Lower leg skin (tissue), 4 donors: ENCODE results near the gene GPR162. TPM values are rescaled to one million over a fixed set of nuclear protein-coding genes. Genes with fewer than 3 reads are reported as not detected.

Experiments used
- DNase-seq, 2 donors: peaks; one replicate each; pipeline ENCODE4 v3.0.0-alpha.2; 2019; ENCODE audit warnings: low spot score in 2 of 2
- H3K4me3 ChIP-seq: fragments of 200-600 bp; sonication (generic); 2 replicates; pipeline ENCODE4 v1.5.1; 2017; ENCODE audit warnings: mild to moderate bottlenecking, low read depth; ENCODE audit not compliant: poor library complexity, severe bottlenecking
- CTCF ChIP-seq, 3 donors: fragments of 450-650 bp; IDR thresholded peaks; one replicate each; pipeline ENCODE4 v1.5.1; 2016; ENCODE audit warnings: antibody characterized with exemption in 3 of 3, mild to moderate bottlenecking in 3 of 3, moderate library complexity in 2 of 3
- POLR2A ChIP-seq, 2 donors: fragments of 450-650 bp; IDR thresholded peaks; one replicate each; pipeline ENCODE4 v1.6.1; 2016 to 2017; ENCODE audit warnings: antibody characterized with exemption in 2 of 2, mild to moderate bottlenecking in 1 of 2, moderate library complexity in 1 of 2
- WGBS, 2 donors: methylation state at CpG; one replicate each; pipeline ENCODE4 v1.1.5; 2018; 5-methylcytosine and 5-hydroxymethylcytosine counted together
- intact Hi-C: fragments of 100-400 bp; cut with DNase I; formaldehyde crosslinking; loops from one replicate; pipeline ENCODE4 v1.15.0; 2023; ENCODE audit warnings: low total_unique reads
- total RNA-seq, 4 donors: library from RNA; depleted of rRNA; stranded (reverse); fragments of >200 nt; gene quantifications; one replicate each; pipeline ENCODE4 v1.1.0, GENCODE V29; 2016

The GPR162 gene
- total RNA-seq, 4 donors from 2014 or later: 0.65 to 1.4 (median 1.3) TPM; not detected in 1

DNA sequence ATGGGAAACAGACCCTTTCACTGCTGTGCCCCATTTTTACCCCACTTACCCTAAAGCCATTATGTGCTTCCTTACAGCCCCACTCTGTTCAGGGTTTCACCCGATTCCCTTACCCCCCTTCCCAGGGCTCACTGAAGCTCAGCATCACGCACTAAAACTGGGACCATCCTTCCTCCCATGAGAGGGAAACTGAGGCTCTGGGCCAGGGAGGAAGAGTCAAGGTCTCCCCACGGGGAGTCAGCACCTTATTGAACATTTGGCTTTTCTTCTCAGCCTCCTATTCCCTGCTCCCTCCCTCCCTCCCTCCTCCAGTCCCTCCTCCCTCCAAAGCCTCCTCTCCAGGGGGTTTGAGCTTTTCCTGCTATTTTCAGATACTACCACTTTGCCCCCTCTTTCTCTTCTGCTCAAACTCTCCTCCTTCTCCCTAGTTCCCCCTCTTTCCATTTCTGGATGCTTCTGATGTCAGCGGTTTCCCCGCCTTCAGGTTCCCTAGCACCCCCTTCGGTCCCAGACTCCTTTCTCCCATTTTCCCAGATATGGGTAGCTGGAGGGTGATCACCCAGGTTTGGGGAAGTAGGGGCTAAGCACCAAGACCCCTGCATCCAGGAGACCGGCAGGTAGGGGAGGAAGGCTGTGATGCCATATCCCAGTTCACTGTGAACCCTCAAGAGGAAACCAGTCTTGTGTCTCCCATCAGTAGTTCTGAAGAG, 960 bp downstream of the GPR162 start:
- no peak for DNase-seq
- intact Hi-C loops: no loop called here
- no peak overlapping the region for H3K4me3 ChIP-seq
- TF ChIP-seq POLR2A (IDR thresholded peaks at IDR 0.05): no peak
- no peak for TF ChIP-seq CTCF (IDR thresholded peaks at IDR 0.05)
- 38 to 46% methylated on average over 7 of the region's 7 CpGs for WGBS, 2 donors

GRCh38 chr12:6823182-6824084, 1.8 kb downstream of the GPR162 start:
- TF ChIP-seq CTCF (IDR thresholded peaks at IDR 0.05): no peak
- DNase-seq: no peak
- intact Hi-C loops: no loop called here

DNA sequence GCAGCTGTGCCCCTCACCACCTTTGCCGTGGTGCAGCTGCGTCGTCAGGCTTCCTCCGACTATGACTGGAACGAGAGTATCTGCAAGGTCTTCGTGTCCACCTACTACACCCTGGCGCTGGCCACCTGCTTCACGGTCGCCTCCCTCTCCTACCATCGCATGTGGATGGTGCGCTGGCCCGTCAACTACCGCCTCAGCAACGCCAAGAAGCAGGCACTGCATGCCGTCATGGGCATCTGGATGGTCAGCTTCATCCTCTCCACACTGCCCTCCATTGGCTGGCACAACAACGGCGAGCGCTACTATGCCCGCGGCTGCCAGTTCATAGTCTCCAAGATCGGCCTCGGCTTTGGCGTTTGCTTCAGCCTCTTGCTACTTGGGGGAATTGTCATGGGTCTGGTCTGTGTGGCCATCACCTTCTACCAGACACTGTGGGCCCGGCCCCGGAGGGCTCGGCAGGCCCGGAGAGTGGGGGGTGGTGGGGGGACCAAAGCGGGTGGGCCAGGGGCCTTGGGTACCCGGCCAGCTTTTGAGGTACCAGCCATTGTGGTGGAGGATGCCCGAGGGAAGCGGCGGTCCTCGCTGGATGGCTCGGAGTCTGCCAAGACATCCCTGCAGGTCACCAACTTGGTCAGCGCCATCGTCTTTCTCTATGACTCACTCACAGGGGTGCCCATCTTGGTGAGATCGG, 2.6 kb downstream of the GPR162 start:
- intact Hi-C loops: no loop called here
- DNase-seq: peak in 1 of 2 donors; percentile 81
- TF ChIP-seq CTCF (IDR thresholded peaks at IDR 0.05) (no peak), POLR2A (IDR thresholded peaks at IDR 0.05) (no peak)
- 88 to 89% methylated on average over 37 of the region's 37 CpGs for WGBS, 2 donors
- H3K4me3 ChIP-seq: no peak overlapping the region

More at GRCh38 chr12:6823182-6824084, 1.8 kb downstream of the GPR162 start:
- WGBS, 2 donors: 63 to 64% methylated on average over 4 to 9 of the region's 12 CpGs
- H3K4me3 ChIP-seq: no peak overlapping the region

DNA sequence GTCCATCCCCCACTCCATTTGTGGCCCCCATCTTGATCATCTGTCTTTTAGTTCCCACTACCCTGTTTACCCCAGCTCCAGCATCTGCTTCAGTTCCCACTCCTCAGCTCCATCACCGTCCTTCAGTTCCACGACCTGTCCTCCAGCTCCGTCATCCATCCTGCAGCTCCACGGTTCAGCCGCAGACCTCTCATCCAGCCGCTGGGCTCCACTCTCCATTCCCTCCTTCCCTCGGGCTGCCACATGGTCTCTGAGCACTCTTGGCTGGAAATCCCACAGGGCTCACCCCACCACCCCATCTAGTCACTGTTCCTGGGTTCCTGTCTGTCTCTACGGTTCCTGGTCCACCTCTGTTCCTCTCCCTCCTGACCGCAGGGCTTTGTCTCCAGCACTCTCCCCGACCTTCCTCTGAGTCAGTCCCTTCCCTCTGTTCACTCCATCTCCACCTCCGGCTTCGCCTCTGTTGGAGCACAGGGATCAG, 3.3 kb downstream of the GPR162 start:
- H3K4me3 ChIP-seq: no peak overlapping the region
- DNase-seq: no peak
- 40 to 48% methylated on average over 12 of the region's 12 CpGs for WGBS, 2 donors
- intact Hi-C loops: loop anchor here (5.0 kb wide), 1 partner anchor 208 kb away; no protein-coding TSS in a partner anchor
- no peak for TF ChIP-seq CTCF (IDR thresholded peaks at IDR 0.05)
- no peak for TF ChIP-seq POLR2A (IDR thresholded peaks at IDR 0.05)

GRCh38 chr12:6825398-6826124, 3.9 kb downstream of the GPR162 start:
- no peak overlapping the region for H3K4me3 ChIP-seq
- 5 to 7% methylated on average over 19 of the region's 19 CpGs for WGBS, 2 donors
- intact Hi-C loops: loop anchor here (5.0 kb wide), 1 partner anchor 208 kb away; no protein-coding TSS in a partner anchor
- peak in 1 of 3 donors; percentile 75 for TF ChIP-seq CTCF (IDR thresholded peaks at IDR 0.05)
- TF ChIP-seq POLR2A (IDR thresholded peaks at IDR 0.05): no peak
- DNase-seq: peak; percentile 80 to 97
